WERI-Rb-1 (cell line): ENCODE measurements around the gene ITPK1.

Experiments used
- DNase-seq: peaks from one replicate; pipeline ENCODE4 v3.0.0-alpha.2; 2020
- H3K27ac ChIP-seq: fragments of 250-450 bp; sonication (Bioruptor Pico); 2 replicates; pipeline ENCODE4 v1.5.1; 2020; ENCODE audit warnings: mild to moderate bottlenecking, moderate library complexity
- H3K27me3 ChIP-seq: fragments of 250-450 bp; sonication (Bioruptor Pico); 2 replicates; pipeline ENCODE4 v1.5.1; 2021; ENCODE audit warnings: mild to moderate bottlenecking, low read depth, moderate library complexity; ENCODE audit not compliant: insufficient read depth, severe bottlenecking
- H3K36me3 ChIP-seq: fragments of 250-450 bp; sonication (Bioruptor Pico); 2 replicates; pipeline ENCODE4 v1.5.1; 2020; ENCODE audit warnings: mild to moderate bottlenecking, moderate library complexity
- H3K4me3 ChIP-seq: 2 replicates; pipeline ENCODE4 v1.5.1; 2011; ENCODE audit warnings: low read depth, mild to moderate bottlenecking, control low read depth, low read length
- H3K9me3 ChIP-seq: fragments of 250-450 bp; sonication (Bioruptor Pico); 2 replicates; pipeline ENCODE4 v1.5.1; 2021; ENCODE audit warnings: mild to moderate bottlenecking, moderate library complexity; ENCODE audit not compliant: severe bottlenecking
- TF ChIP-seq, protein P1 (sequence below): IDR thresholded peaks from 2 replicates; pipeline ENCODE4 v1.5.1; 2011; ENCODE audit warnings: low read depth, mild to moderate bottlenecking, control low read depth, inconsistent platforms, low read length

Gene ITPK1

GRCh38 chr14:93085911-93086310 is 29.8 kb downstream of the ITPK1 start:
- no peaks in the 10 kb centered on the region for H3K36me3 ChIP-seq
- DNase-seq = peak; percentile 74
- H3K9me3 ChIP-seq = no peaks in the 10 kb centered on the region
- H3K27me3 ChIP-seq = no peaks in the 10 kb centered on the region
- H3K27ac ChIP-seq = peak overlapping the region; percentile 61
- TF ChIP-seq, protein P1, sequence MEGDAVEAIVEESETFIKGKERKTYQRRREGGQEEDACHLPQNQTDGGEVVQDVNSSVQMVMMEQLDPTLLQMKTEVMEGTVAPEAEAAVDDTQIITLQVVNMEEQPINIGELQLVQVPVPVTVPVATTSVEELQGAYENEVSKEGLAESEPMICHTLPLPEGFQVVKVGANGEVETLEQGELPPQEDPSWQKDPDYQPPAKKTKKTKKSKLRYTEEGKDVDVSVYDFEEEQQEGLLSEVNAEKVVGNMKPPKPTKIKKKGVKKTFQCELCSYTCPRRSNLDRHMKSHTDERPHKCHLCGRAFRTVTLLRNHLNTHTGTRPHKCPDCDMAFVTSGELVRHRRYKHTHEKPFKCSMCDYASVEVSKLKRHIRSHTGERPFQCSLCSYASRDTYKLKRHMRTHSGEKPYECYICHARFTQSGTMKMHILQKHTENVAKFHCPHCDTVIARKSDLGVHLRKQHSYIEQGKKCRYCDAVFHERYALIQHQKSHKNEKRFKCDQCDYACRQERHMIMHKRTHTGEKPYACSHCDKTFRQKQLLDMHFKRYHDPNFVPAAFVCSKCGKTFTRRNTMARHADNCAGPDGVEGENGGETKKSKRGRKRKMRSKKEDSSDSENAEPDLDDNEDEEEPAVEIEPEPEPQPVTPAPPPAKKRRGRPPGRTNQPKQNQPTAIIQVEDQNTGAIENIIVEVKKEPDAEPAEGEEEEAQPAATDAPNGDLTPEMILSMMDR = no peak
- H3K4me3 ChIP-seq = no peak overlapping the region

DNA sequence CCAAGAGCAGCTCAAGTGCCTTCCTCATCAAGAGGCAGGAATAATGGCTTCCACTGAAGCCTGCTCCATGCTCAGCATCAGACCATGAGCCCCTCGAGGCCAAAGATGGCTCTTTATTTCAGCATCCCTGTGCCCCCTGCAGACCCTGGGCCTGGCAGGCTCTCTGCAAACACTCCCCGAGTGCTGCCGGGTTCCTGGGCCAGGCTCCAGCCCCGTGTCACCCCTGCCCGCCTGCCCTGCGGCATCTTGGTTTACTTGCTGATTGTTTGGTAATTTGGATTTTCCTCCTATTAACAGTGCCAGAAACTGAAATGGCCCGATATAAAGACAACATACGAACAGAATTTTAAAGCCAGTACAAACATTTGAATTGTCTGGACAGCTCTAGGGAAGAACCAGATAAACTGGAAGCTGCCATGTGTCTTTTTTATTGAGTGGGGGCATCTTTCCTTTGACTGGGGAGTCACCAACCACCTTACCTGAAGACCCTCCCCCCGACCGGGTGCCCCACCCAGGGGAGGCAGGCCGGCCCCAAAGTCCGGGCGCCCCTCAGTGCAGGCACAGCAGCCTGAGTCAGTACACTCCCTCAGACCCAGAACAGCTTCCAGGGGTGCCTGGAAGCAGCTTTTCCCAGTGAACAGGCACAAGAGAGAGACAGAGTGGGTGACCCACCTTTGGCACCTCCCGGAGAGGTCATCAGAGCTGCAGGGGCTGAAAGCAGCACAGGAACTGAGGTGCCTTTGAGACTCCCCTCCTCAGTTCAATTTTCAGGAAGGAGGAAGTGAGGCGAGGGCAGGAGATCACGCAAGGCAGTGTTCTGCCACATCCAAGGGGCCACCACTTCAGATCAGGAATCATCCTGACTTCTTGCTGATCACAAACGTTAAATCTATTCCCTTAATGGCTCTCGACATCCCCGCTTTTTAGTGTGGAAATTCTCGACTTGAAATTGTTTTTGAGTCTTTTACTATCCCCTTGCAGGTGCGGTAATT is 30.6 kb downstream of the ITPK1 start:
- H3K4me3 ChIP-seq = no peak overlapping the region
- H3K9me3 ChIP-seq = no peaks in the 10 kb centered on the region
- no peaks in the 10 kb centered on the region for H3K27me3 ChIP-seq
- H3K27ac ChIP-seq = peak overlapping the region; percentile 58
- no peak for DNase-seq
- TF ChIP-seq, protein P1 = no peak
- H3K36me3 ChIP-seq = no peaks in the 10 kb centered on the region

- H3K27ac ChIP-seq = no peak overlapping the region
- no peak overlapping the region for H3K4me3 ChIP-seq
- no peaks in the 10 kb centered on the region for H3K9me3 ChIP-seq
- TF ChIP-seq, protein P1 = no peak
- no peaks in the 10 kb centered on the region for H3K27me3 ChIP-seq
- DNase-seq = no peak
- H3K36me3 ChIP-seq = no peaks in the 10 kb centered on the region
Measured at GRCh38 chr14:93084402-93084801, 31.3 kb downstream of the ITPK1 start.

GRCh38 chr14:93083917-93084316 is 31.8 kb downstream of the ITPK1 start:
- H3K9me3 ChIP-seq = no peaks in the 10 kb centered on the region
- TF ChIP-seq, protein P1 = no peak
- H3K27ac ChIP-seq = no peak overlapping the region
- no peak overlapping the region for H3K4me3 ChIP-seq
- no peak for DNase-seq
- H3K27me3 ChIP-seq = no peaks in the 10 kb centered on the region
- no peaks in the 10 kb centered on the region for H3K36me3 ChIP-seq

- DNase-seq = no peak
- H3K27me3 ChIP-seq = no peaks in the 10 kb centered on the region
- H3K36me3 ChIP-seq = no peaks in the 10 kb centered on the region
- H3K9me3 ChIP-seq = no peaks in the 10 kb centered on the region
- no peak overlapping the region for H3K4me3 ChIP-seq
- TF ChIP-seq, protein P1 = no peak
- H3K27ac ChIP-seq = no peak overlapping the region
Measured at GRCh38 chr14:93082576-93083001, 33.1 kb downstream of the ITPK1 start.
